NCI-H446 (cell line): ENCODE data around the gene HBS1L.

Source experiments
- DNase-seq, 2 experiments: peaks; one replicate each; lab custom pipeline; 2025; lab: John Stamatoyannopoulos, UW

Gene HBS1L

DNA sequence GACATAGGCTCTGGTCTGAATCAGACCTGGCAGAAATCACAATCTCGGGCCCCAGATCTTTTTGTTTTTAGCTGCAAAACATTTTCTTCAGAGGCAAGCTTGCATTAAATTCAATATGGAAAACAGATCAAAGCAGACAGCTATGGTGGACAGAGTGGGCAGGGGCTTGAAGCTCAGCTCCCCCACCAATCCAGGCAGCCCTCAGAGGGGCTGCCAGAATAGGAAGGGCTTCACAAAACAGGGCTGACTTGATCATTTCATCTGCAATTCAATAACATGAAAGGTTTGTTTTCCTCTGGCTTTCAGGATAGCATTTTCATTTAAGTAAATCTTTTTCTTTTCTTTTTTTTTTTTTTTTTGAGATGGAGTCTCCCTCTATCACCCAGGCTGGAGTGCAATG lies 55.5 kb downstream of the HBS1L start:
- no peak for DNase-seq

DNA sequence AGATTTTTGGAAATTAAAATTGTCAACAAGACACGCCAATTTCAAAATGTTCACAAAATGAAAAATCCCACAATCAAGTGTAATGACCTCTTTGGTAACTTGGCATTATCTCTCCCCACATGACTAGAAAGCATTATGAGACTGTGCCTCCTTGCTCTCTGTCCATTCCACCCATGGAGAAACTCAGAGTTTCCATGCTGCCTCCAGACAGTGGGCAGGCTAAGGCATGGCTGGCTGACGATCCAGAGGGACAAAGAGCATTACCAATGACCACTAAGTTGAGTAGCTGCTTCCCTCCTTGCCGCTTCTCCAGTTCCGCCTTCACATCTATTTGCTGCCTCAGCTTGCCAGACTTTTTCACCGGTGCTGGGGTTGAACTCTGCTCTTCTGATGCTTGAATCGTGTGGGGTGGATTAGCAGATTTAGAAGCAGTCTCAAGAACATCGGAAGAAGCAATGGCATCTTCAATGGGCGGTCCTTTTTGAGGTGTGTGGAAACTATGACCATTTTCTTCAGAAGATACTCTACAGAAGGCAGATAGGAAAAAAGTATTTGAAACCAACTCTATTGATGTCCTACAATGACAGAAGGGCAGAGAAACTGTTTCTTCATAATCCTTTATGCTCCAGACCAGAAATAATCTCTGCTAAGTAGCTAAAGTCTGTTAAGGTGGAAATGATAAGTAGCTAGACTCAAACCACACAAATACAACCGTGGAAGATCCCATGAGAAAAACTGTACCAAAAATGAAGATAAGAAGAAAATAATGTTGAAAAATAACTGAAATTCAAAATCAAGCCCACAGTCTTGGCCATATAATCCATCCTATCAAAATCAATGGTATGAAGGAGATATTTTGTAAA lies 57.3 kb downstream of the HBS1L start:
- DNase-seq = no peak

DNA sequence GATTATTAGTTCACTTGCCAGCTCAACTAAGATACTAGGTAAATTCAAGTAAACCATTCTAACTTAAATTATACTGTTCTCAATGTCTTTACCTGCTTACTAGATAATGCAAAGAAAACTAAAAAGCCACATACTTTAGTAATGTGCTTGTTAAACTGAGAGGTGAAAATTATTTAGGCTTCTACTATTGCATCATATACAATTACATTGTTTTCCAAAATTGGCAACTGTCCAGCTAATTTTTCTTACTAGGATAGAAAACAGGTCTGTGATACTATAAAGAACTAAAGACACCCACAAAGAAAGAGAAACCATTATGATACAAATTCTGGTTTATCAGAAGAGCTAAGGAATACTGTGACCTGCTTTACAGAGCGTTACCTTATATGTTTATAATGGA lies 59.1 kb downstream of the HBS1L start:
- DNase-seq = no peak

DNA sequence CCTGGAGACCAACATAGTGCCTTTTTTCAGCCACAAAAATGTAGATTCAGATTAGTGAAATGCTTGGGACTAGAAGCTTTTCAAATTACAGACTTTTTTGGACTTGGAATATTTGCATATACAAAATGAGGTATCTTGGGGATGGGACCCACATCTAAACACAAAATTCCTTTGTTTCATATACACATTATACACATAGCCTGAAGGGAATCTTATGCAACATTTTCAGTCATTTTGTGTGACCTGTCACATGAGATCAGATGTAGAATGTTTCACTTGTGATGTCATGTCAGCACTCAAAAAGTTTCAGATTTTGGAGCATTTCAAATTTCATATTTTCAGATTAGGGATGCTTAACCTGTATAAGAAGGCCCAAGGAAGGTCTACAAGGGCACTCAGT lies 60.2 kb downstream of the HBS1L start:
- DNase-seq = no peak

DNA sequence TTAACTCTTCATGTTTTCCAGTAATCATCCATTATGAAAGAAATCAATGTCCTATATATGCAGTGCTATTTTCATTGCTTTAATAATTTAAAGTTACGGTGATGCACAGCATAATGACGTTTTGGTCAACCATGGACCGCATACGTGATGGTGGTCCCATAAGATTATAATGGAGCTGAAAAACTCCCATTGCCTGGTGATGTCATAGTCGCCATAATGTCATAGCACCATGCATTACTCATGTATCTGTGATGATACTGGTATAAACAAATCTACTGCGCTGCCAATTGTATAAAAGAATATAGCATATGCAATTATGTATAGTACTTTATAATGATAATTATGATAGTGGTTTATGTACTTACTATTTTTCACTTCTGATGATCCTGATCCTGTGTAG lies 62.5 kb downstream of the HBS1L start:
- DNase-seq = no peak

DNA sequence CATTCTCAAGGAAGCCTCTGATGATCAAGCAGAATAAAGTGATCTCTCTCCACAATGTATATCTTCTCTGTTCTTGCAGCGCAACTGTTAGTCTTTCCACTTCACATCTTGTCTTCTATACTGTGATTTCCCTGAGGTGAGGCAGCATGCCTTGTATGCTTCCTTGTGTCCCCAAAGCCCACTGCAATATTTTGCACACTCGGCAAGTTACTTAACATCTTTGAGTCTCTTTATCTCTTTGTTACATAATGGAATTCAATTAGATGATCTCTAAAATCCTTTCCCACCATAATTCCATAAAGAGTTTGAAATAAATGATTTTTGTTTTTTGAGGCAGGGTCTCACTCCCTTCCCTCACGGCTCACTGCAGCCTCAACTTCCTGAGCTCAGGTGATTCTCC lies 64.4 kb downstream of the HBS1L start:
- no peak for DNase-seq

DNA sequence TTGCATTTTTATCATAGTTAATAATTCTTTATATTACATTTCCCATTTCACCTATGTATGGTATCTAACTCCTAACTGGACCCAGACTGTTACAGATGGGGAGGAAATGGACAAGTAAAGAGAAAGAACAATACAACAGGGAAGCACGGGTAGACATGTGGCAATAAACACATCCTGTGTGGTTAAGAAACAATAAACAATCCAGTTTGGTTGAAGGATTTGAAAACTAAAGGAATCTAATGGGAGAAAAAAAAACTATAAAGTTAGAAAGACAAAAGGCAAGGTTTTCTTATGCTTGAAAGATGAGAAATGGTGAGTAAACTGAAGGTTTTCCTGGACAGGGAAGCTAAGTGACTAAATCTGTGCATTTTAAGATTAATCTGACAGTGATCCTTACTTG lies 69.8 kb downstream of the HBS1L start:
- DNase-seq = no peak

DNA sequence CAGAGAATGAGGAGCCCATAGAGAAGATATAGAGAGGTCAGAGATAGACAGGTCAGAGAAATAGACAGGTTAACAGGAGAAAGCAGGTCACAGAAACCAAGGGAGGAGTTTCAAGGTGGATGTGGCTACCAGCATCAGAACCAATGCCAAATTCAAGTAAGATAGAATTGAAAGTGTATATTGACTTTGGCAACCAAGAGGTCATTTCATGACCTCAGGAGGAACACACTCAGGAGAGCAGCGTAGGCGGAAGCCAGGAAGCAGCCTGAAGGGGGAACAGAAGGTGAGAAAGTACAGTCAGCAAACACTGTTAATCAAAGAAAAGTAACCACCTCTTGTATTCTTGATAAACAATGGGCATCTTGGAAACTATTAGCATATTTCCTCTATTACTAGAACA lies 70.8 kb downstream of the HBS1L start:
- no peak for DNase-seq

DNA sequence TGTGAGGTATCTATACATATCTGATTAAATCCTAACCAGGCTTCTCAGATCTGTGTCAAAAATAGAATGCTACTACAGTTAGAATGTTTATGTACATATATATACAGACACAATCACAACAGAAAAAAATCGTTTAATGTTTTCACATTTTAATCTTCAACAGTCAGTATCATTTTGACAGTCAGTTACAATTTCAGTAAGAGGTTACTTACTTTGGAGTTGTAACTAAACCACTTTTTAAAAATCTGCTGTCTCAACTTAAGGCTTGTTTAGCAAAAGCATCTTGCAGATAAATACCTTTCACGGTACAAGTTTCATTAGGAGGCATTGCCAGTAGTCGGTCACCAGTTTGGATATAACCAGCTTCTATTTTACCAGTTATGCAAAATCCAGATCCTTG lies 72.5 kb downstream of the HBS1L start:
- no peak for DNase-seq

DNA sequence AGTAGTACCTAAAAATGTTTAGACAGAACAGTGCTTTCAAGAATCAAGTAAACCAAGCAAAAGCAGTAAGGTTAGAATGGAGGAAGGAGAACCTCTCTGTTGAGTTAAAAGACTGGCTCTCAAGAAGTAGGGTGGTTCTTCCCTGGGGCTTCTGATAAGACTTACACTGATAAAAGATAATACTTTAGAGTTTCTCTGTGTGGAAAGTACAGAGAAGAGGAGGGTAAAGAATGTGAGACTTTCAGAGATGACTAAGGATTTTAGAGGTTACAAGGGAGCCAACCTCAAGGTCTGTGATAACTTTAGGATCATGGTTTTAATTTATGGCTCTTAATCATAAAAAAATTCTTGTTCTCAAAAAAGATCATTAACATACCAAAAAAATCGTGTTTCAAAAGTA lies 73.8 kb downstream of the HBS1L start:
- no peak for DNase-seq

DNA sequence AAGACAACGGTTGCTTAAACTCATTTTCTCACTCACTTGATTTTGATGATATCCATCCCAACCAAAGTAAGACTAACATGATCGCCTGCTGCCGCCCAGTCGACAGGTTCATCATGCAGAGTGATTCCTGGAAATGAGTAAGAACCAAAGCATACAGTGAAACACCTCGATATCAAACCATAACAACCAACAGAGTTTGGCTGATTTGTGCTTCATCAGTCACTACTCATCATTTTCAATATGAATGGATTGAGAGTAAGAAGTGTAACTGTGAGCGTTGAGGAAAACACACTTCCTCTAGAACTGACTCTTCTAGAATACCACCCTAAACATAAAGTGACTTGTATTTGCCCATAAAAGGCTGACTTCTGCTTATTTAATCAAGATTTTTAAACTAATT lies 75.5 kb downstream of the HBS1L start:
- no peak for DNase-seq

DNA sequence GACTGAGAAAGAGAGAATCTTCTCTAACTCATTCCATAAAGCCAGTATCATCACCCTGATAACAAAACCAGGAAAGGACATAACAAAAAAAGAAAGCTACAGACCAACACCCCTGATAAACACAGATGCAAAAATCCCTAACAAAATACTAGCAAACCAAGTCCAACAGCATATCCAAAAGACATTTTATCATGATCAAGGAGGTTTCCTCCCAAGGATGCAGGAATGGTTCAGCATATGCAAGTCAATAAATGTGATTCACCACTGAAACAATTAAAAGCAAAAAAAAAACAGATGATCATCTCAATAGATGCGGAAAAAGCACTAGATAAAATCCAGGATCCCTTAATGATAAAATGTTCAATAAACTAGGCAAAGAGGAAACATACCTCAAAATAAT lies 80.3 kb downstream of the HBS1L start:
- no peak for DNase-seq

DNA sequence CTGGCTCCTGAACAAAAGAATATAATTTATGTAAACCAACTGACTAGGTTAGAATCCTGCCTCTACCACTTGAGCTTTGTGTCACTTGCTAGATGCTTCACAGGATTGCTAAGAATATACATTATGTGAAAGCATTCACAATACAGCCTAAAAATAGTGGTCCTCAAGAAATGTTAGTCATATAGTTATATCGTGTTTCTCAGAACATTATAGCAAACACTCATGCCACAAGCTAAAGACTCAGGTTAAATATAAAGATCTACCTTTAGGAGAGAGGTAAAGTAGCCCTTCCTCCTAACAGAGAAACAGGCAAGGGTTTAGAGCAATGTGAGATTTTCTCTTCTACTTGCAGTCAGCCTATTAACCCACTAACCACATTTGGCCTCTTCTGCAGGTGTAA lies 86.9 kb downstream of the HBS1L start:
- no peak for DNase-seq

DNA sequence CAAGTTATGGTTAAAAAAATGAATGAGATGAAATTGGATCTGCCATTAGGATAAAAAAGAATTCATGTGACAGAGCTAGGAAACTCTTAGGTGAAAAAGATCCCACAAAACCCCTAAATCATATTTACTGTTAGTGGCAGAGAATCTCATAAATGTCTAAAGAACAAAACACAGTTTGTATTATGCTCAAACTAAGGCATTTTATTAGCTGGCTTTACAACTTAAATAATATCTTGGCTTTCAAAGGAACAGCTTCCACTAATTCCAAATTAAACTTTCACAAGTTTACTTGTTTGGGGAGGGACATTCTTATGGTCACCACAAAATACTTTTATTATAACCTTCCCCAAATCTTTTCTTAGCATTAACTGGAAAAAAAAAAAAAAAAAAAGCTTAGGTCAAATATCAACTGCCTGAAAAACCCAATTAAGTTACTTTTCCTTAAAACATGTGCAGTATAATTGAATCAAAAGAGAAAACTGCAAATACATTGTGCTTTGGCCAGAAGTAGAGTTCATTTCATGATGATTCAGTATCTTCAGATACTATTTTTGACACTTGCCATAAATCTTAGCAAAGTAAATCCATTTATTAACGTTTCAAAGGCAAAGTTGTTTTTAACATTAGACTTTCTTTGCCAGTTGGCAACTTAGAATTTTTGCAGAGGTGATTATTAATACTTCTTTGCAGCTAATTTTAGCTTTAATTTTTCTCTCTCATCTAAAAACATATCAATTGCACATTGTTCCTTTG lies 90.0 kb downstream of the HBS1L start:
- DNase-seq = no peak

DNA sequence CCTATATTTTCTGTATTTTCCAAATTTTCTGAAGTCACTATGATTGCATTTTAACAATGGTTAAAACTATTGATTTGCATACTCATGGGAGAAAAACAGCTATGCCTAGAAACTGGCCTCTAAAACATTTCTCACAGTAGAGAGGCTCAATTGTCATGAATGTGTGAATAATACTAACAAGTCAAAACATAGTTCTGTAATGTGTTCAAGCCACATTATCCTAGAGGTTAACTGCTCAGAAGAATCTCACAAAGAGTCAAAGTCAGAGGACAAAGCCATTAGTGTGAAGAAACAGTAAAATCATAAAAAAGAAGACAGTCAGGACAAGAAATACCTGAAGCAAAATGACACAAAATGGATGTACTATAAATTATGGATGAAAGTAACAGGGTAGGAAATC lies 92.2 kb downstream of the HBS1L start:
- no peak for DNase-seq

DNA sequence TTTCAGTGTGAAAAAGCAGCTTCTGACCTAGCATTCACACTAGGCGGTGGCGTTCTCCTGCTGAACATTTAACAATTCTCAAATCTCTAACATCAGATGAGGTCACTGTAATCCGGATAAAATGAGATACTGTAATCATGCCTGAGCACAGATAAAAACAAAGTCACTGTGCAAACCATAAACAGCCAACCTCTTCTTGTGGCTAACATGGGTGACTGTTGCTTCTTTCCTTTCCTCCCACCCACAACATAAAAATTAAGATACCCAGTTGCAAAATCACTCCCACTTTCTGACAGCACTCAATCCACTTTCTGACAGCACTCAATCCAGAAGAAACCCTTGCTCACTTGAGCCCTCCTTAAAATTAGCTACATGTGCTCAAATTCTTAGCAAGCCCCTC lies 93.3 kb downstream of the HBS1L start:
- no peak for DNase-seq

DNA sequence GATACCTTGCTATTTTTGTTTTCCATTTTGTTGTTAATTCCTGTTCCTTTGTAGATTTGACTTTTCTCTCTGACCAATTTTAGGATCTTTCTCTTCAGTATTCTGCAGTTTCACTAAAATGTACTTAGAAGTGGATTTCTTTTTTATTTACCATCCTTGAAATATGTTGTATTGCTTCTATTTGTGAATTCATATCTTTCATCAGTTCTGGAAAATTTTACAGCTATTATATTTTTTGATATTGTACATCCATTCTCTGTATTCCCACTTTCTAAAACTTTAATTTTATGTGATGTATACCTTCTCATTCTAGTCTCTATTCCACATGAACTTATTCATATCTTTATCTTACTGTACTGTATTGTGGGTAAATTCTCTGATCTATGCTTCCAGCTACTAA lies 95.0 kb downstream of the HBS1L start:
- DNase-seq = no peak

DNA sequence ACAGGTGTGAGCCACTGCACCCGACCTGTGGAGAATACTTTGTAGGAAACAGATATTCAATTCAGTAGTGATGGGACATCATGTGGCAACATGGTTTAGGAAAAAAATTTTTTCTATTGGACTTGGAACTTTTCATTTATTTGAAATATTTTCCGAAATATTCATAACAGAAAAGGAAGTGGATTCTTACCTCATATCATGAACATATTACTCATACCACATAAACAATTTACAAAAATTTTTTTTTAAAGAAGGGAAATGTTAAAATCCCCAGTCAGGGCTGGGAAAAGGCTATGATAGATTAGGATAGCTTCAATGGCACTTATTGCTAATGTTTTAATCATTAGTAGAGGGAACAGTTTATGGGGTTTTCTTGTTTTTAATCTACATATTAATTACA lies 97.9 kb downstream of the HBS1L start:
- no peak for DNase-seq

DNA sequence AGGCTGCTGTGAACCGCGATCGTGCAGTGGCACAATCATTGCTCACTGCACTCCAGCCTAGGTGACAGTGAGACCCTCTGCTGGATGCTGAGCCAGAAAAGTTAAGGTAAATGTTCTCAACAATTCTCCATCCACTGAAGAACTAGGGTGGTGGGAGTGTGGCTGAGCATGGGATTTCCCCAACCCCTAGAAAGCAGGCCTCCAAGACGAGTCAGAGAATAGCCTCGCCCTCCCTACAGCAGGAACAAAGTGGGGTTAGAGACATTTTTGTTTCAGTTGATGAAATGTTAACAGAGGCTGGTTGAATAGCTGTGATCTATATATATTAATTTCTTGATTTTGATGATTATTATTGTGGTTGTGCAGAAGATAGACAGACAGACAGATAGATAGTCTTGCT lies 98.6 kb downstream of the HBS1L start:
- DNase-seq = no peak

DNA sequence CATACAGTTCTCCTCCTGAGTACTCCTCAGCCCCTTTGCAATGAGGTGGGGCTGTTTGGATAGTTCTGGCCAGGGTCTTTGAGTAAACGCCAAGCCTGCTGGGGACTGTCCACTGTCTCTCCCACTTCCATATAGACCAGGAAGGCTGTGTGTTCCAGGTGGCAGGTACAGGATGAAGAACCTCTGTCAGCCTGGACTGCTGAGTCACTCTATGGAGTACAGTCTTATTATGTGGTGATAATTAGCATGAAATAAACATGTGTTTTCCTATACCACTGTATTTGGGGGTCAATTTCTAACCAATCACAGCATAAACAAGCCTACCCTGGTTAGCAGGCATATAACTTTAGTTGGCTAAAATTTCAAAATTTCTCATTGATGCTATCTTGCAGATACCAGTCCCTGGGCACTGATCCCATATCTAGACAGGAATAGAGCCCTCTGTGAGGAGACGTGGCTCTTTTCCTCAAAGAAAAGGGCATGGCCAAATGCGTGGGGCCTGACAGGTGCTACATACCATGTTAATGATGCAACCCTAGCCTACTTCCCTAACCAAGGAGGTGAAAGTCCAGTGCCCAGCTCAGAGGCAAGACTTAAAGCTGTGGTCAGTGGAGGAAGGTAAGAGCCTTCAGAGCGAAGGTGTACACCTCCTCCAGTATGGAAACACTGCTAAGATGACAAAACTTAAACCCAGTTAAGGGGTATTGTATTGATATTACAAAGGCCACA lies 100.2 kb downstream of the HBS1L start:
- DNase-seq = no peak

DNA sequence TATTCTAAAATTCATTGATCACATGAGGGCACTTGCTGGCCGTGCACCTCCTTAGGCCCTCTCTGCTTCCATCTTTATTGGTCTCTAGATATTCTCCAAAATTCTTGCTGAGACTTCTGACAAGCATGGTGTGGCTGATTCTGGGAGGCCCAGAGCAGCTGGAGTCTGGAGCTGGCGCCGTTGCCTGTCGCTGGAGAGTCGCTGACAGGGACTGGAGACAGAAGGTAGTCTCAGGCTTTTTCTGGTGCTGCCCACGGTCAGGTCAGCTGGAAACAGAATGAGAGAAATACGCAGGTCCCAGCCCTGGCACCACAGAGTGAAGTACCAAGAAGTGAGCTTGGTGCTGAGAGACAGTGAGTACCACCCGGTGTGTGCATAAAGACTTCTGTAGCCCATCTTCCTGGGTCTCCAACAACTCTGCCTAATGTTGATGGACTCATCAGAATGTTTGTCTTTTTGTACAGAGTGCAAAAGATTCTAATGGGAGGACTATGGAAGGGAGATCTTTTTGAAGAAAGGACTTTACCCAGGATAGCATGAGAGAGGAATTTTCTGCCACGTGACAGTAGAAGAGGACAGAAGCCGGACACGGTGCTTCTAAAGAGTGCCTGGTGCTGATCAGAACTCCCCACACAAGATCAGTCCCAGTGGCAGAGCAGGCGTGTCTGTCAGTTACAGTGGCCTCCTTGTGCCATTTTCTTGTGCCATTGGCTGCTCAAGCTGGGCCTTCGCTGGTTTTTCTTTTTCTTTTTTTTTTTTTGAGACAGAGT lies 102.9 kb downstream of the HBS1L start:
- DNase-seq = no peak

DNA sequence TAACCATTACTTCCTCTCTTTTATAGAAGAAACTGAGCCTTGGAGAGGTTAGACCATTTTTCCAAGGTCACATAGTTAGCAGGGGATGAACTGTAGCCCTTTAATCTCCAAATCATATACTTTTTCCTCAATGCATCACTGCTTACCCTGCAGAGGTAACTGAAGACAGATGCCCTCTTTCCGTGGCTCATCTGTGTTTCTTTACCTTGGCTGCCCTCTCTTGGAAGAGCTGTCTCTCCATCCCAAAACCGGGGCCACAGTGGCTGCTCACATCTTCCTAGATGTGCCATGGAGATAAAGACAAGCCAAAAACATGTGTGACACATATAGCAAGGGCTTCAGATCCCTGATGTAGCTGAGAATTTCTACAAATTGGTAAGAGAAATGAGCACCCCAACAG lies 104.1 kb downstream of the HBS1L start:
- DNase-seq = no peak
